Bronchial epithelial cell (primary cell): ENCODE data around the gene SERINC5. TPM values are rescaled to one million over a fixed set of nuclear protein-coding genes. Genes with fewer than 3 reads are reported as not detected.

Source experiments
- DNase-seq: peaks from one replicate; pipeline ENCODE4 v3.0.0-alpha.2; 2010; ENCODE audit warnings: low read depth
- FAIRE-seq: peaks from 2 replicates; lab custom pipeline; 2011; peaks lifted over from hg19 to GRCh38; lab: Jason Lieb, UNC
- H3K27me3 ChIP-seq: 2 replicates; pipeline ENCODE4 v1.5.1; 2011; ENCODE audit warnings: low read length; ENCODE audit not compliant: control insufficient read depth, insufficient read depth
- H3K36me3 ChIP-seq: 2 replicates; pipeline ENCODE4 v1.5.1; 2011; ENCODE audit warnings: low read length; ENCODE audit not compliant: control insufficient read depth, insufficient read depth
- H3K4me3 ChIP-seq: 2 replicates; pipeline ENCODE4 v1.5.1; 2011; ENCODE audit warnings: mild to moderate bottlenecking, low read depth, low read length, control low read depth
- total RNA-seq: library from RNA; depleted of rRNA; stranded (reverse); fragments of >200 nt; gene quantifications from 2 replicates; pipeline ENCODE4 v1.2.1, GENCODE V29; 2014
- TF ChIP-seq, protein P1 (sequence below): IDR thresholded peaks from 2 replicates; pipeline ENCODE4 v1.5.1; 2011; ENCODE audit warnings: mild to moderate bottlenecking, moderate library complexity, low read length, control low read depth, inconsistent platforms; ENCODE audit not compliant: insufficient read depth, severe bottlenecking

SERINC5 gene
- total RNA-seq, 1 donor from 2014 or later: 33.4 TPM

DNA sequence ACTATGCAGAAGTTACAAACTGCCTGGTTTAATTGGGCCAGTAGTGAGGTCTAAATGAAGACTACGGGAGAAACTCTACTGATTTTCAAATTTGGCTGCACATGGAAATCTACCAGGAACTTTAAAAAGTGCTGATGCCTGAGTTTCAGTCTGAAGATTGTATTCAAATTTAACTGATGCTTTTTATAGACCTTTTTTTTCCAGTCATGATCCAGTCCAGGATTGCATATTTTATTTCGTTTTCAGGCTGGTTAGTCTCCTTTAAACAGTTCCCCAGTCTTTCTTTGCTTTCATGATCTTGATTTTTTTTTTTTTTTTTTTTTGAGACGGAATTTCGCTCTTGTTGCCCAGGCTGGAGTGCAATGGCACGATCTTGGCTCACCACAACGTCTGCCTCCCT, 40.3 kb upstream of the SERINC5 start:
- Histone ChIP-seq H3K27me3 (no peaks in the 10 kb centered on the region), H3K36me3 (no peaks in the 10 kb centered on the region), H3K4me3 (no peak overlapping the region)
- TF ChIP-seq, protein P1, sequence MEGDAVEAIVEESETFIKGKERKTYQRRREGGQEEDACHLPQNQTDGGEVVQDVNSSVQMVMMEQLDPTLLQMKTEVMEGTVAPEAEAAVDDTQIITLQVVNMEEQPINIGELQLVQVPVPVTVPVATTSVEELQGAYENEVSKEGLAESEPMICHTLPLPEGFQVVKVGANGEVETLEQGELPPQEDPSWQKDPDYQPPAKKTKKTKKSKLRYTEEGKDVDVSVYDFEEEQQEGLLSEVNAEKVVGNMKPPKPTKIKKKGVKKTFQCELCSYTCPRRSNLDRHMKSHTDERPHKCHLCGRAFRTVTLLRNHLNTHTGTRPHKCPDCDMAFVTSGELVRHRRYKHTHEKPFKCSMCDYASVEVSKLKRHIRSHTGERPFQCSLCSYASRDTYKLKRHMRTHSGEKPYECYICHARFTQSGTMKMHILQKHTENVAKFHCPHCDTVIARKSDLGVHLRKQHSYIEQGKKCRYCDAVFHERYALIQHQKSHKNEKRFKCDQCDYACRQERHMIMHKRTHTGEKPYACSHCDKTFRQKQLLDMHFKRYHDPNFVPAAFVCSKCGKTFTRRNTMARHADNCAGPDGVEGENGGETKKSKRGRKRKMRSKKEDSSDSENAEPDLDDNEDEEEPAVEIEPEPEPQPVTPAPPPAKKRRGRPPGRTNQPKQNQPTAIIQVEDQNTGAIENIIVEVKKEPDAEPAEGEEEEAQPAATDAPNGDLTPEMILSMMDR: no peak
- DNase-seq (no peak), FAIRE-seq (no peak)

- Histone ChIP-seq H3K27me3 (no peaks in the 10 kb centered on the region), H3K36me3 (no peaks in the 10 kb centered on the region), H3K4me3 (no peak overlapping the region)
- TF ChIP-seq, protein P1: no peak
- FAIRE-seq: no peak
- no peak for DNase-seq
These were observed 35.9 kb upstream of the SERINC5 start for GRCh38 chr5:80291761-80292160.

GRCh38 chr5:80289320-80289719, 33.5 kb upstream of the SERINC5 start:
- DNase-seq (no peak), FAIRE-seq (peak; percentile 36)
- TF ChIP-seq, protein P1: no peak

DNA sequence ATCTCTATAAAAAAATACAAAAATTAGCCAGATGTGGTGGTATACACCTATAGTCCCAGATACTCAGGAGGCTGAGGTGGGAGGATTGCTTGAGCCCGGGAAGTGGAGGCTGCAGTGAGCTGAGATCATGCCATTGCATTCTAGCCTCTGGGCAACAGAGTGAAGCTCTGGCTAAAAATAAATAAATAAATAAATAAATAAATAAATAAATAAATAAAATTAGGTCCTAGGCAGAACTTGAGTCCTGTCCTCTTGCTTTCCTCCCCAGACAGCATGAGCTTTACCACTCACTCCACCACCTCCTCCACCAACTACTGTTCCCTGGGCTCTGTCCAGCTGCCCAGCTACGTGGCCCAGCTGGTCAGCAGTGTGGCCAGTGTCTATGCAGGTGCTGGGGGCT, 32.3 kb upstream of the SERINC5 start:
- FAIRE-seq: no peak
- no peaks in the 10 kb centered on the region for H3K36me3 ChIP-seq
- H3K4me3 ChIP-seq: no peak overlapping the region
- no peaks in the 10 kb centered on the region for H3K27me3 ChIP-seq
- no peak for DNase-seq
- TF ChIP-seq, protein P1: no peak

More at GRCh38 chr5:80289320-80289719, 33.5 kb upstream of the SERINC5 start:
- Histone ChIP-seq H3K4me3 (no peak overlapping the region), H3K27me3 (no peaks in the 10 kb centered on the region), H3K36me3 (no peaks in the 10 kb centered on the region)

GRCh38 chr5:80284720-80285119, 28.9 kb upstream of the SERINC5 start:
- FAIRE-seq (no peak), DNase-seq (no peak)
- Histone ChIP-seq H3K4me3 (no peak overlapping the region), H3K27me3 (no peaks in the 10 kb centered on the region), H3K36me3 (no peaks in the 10 kb centered on the region)
- TF ChIP-seq, protein P1: no peak

DNA sequence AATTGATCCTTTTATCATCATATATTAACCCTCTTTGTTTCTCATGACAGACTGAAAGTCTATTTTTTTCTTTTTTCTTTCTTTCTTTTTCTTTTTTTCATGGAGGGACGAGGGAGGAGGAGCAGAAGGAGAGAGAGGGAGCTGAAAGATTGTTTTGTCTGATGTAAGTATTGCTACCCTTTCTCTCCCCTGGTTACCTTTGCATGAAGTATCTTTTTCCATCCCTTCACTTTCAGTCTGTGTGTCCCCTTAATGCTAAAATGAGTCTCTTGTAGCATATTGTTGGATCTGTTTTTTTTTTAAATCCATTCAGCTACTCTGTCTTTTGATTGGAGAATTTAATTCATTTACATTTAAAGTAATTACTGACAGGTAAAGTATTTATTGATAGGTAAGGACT, 27.5 kb upstream of the SERINC5 start:
- TF ChIP-seq, protein P1: no peak
- DNase-seq: no peak
- FAIRE-seq: no peak

More for the DNA sequence above, 27.5 kb upstream of the SERINC5 start:
- no peaks in the 10 kb centered on the region for H3K27me3 ChIP-seq
- no peak overlapping the region for H3K4me3 ChIP-seq
- H3K36me3 ChIP-seq: no peaks in the 10 kb centered on the region
